Fibroblast of the aortic adventitia (primary cell): ENCODE data around the gene ABCG1. TPM values are rescaled to one million over a fixed set of nuclear protein-coding genes. Genes with fewer than 3 reads are reported as not detected.

Experiments
- DNase-seq: peaks from one replicate; pipeline ENCODE4 v3.0.0-alpha.2; 2010; ENCODE audit warnings: low read depth
- H3K4me3 ChIP-seq: 2 replicates; pipeline ENCODE4 v1.5.1; 2011; ENCODE audit warnings: low read depth, mild to moderate bottlenecking, control low read depth, low read length, moderate library complexity
- total RNA-seq: library from RNA; depleted of rRNA; stranded (reverse); fragments of >200 nt; gene quantifications from 2 replicates; pipeline ENCODE4 v1.2.3, GENCODE V29; 2012; ENCODE audit warnings: low replicate concordance
- TF ChIP-seq, protein P1 (sequence below): IDR thresholded peaks from 2 replicates; pipeline ENCODE4 v1.5.1; 2011; ENCODE audit warnings: mild to moderate bottlenecking, low read length, control low read depth, inconsistent platforms; ENCODE audit not compliant: insufficient read depth

ABCG1 gene
- total RNA-seq, 1 donor: 0.09 TPM

- TF ChIP-seq, protein P1, sequence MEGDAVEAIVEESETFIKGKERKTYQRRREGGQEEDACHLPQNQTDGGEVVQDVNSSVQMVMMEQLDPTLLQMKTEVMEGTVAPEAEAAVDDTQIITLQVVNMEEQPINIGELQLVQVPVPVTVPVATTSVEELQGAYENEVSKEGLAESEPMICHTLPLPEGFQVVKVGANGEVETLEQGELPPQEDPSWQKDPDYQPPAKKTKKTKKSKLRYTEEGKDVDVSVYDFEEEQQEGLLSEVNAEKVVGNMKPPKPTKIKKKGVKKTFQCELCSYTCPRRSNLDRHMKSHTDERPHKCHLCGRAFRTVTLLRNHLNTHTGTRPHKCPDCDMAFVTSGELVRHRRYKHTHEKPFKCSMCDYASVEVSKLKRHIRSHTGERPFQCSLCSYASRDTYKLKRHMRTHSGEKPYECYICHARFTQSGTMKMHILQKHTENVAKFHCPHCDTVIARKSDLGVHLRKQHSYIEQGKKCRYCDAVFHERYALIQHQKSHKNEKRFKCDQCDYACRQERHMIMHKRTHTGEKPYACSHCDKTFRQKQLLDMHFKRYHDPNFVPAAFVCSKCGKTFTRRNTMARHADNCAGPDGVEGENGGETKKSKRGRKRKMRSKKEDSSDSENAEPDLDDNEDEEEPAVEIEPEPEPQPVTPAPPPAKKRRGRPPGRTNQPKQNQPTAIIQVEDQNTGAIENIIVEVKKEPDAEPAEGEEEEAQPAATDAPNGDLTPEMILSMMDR: no peak
- no peak for DNase-seq
- H3K4me3 ChIP-seq: no peak overlapping the region
Measured at GRCh38 chr21:42235593-42235992, 16.7 kb downstream of the ABCG1 start.

DNA sequence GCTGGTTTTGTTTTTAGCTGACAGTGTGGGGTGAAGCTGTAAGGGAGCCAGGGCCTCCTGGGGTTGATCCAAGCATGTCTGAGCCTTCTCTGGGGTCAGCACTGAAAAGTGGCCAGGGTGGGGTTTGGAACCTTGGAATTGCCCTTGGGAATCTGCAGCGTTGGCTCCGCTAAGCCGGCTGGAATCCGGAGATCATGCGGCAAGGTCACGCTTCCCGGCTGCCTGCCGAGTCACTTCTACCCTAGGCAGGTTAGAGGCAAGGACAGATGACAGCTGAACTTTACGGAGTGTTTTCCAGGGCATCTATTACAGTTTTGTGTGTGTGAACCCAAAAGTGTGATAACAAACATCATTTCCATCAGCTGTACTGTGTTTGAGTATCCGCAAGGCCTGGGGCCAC is 17.1 kb downstream of the ABCG1 start:
- TF ChIP-seq, protein P1: no peak
- H3K4me3 ChIP-seq: no peak overlapping the region
- no peak for DNase-seq

DNA sequence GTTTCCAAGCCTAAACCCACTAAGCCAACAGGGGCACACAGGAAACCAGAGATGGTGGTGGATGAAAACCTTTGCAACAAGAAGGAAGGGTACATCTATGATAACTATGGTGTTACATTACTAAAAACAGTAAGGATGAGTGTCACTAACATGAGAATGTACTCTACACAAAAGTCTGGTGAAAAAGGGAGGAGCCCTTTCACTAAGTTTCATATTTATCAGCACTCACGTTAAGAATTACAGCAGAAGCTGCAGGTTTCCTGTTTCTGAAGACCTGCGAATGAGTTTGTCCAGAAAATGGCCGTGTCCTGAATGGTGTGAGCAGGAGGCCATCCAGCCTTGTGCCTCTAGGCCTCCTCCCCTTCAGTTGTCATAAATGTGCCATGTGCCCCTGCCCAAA is 17.8 kb downstream of the ABCG1 start:
- TF ChIP-seq, protein P1: no peak
- no peak for DNase-seq
- H3K4me3 ChIP-seq: no peak overlapping the region

DNA sequence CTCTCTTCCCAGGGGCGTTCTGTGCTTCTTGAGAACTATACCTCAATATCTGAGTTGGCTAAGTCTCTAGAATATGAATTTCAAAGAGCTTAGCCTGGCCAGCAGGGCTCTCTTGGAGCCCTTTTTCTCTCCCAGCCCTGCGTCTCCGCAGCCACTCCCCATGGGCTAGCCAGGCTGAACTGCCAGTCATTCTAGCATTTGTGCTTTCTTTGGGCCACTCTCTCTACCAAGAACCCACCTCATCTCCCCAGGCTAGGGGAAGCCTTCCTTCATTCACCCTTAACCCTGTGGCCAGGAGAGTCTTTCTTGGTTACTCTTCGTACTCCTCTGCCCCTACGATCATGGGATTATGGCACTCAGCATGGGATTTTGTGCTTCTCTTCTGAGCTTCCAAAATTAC is 18.2 kb downstream of the ABCG1 start:
- TF ChIP-seq, protein P1: no peak
- H3K4me3 ChIP-seq: no peak overlapping the region
- no peak for DNase-seq

- DNase-seq: no peak
- TF ChIP-seq, protein P1: no peak
- no peak overlapping the region for H3K4me3 ChIP-seq
Measured at GRCh38 chr21:42237577-42237976, 18.6 kb downstream of the ABCG1 start.

GRCh38 chr21:42238185-42238934 is 19.4 kb downstream of the ABCG1 start:
- H3K4me3 ChIP-seq: no peak overlapping the region
- TF ChIP-seq, protein P1: no peak
- DNase-seq: no peak

DNA sequence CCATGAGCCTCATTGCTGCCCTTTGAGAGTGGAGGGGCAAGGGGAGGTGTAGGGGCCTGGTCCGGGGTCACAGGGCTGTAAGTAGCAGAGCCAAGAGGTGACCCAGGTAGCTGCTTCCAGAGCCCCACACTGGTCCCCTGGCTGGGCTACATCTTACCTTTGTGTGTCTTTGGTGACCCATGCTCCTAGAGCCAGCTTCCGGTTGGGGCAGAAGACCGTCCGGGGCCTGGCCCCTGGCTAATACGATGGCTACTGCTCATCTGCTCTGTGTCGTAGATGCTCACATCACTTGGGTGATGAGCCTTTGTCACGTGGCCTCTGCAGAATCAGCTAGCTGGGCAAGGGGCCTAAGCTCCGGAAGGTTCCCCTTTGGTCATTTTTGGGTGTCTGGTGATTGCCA is 20.6 kb downstream of the ABCG1 start:
- DNase-seq: no peak
- H3K4me3 ChIP-seq: no peak overlapping the region
- TF ChIP-seq, protein P1: no peak
